Testis (tissue), 2 donors: ENCODE results near the gene FBLN1.

ENCODE experiments used
- POLR2A ChIP-seq: fragments of 450-650 bp; IDR thresholded peaks from one replicate; pipeline ENCODE4 v1.6.1; 2017; ENCODE audit warnings: antibody characterized with exemption, mild to moderate bottlenecking, moderate library complexity
- TF ChIP-seq, protein P1 (sequence below), 3 experiments: fragments of 450-650 bp in 2 of 3; fragments of 200-600 bp in 1 of 3; sonication (generic) in 1 of 3; IDR thresholded peaks; one replicate each; pipeline ENCODE4 v1.5.1; 2016 to 2019; ENCODE audit warnings: antibody characterized with exemption in 3 of 3, mild to moderate bottlenecking in 2 of 3, moderate library complexity in 1 of 3

DNA sequence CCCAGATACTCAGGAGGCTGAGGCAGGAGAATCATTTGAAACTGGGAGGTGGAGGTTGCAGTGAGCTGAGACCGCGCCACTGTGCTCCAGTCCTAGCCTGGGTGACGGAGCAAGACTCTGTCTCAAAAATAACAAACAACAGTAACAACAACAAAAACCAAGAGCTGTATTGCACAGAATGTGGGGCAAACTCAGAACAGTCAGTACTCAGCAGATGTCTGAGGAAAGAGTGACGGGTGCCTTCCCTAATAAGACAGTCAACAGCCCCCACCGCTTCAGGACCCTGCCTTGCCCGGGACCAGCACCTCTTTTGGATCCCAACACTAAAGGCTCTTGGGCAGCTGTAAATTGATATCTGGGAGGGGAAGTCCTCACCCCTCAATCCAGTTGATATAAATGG is 48.9 kb upstream of the FBLN1 start:
- TF ChIP-seq, protein P1, sequence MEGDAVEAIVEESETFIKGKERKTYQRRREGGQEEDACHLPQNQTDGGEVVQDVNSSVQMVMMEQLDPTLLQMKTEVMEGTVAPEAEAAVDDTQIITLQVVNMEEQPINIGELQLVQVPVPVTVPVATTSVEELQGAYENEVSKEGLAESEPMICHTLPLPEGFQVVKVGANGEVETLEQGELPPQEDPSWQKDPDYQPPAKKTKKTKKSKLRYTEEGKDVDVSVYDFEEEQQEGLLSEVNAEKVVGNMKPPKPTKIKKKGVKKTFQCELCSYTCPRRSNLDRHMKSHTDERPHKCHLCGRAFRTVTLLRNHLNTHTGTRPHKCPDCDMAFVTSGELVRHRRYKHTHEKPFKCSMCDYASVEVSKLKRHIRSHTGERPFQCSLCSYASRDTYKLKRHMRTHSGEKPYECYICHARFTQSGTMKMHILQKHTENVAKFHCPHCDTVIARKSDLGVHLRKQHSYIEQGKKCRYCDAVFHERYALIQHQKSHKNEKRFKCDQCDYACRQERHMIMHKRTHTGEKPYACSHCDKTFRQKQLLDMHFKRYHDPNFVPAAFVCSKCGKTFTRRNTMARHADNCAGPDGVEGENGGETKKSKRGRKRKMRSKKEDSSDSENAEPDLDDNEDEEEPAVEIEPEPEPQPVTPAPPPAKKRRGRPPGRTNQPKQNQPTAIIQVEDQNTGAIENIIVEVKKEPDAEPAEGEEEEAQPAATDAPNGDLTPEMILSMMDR (IDR thresholded peaks at IDR 0.05): no peak
- TF ChIP-seq POLR2A: no peak
